GM20431 (cell line): ENCODE results near the gene ING3.

ENCODE experiments used
- in situ Hi-C: fragments of 300-500 bp; cut with MseI, MboI; formaldehyde crosslinking; loops from one replicate; pipeline ENCODE4 v1.15.0; 2020; ENCODE audit warnings: low sequenced_read_pairs; ENCODE audit not compliant: unreplicated experiment

ING3 gene, protein sequence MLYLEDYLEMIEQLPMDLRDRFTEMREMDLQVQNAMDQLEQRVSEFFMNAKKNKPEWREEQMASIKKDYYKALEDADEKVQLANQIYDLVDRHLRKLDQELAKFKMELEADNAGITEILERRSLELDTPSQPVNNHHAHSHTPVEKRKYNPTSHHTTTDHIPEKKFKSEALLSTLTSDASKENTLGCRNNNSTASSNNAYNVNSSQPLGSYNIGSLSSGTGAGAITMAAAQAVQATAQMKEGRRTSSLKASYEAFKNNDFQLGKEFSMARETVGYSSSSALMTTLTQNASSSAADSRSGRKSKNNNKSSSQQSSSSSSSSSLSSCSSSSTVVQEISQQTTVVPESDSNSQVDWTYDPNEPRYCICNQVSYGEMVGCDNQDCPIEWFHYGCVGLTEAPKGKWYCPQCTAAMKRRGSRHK

GRCh38 chr7:120950539-120951308 is at the start of gene ING3:
TSS of gene ING3 (plus strand) at chr7:120950777. CDS start at chr7:120950897, 120 bp downstream.
- in situ Hi-C loops, result no loop called here

GRCh38 chr7:120915314-120916105 is 35.1 kb upstream of the ING3 start:
- in situ Hi-C loops, result no loop called here

DNA sequence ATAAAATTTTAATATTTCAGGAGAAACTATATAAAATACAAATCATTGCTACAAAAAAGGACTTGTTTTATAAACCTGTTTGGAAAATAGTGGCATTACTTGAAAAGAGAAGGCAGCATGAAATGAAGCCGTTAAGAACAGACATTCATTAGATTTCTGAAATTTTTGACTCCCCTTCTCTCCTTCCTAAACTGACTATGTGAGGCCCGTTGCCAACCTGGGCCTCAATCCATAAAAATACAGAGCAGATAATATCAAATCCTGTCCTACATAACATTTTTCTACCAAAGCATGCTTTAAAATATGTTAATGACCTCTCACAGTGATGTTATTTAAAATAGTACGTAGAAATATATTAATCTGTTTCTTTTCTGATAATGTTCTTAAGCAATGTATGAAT is 34.5 kb upstream of the ING3 start:
- in situ Hi-C loops, result no loop called here

- in situ Hi-C loops, result no loop called here
Observed at GRCh38 chr7:120916538-120916937, 34.0 kb upstream of the ING3 start.

DNA sequence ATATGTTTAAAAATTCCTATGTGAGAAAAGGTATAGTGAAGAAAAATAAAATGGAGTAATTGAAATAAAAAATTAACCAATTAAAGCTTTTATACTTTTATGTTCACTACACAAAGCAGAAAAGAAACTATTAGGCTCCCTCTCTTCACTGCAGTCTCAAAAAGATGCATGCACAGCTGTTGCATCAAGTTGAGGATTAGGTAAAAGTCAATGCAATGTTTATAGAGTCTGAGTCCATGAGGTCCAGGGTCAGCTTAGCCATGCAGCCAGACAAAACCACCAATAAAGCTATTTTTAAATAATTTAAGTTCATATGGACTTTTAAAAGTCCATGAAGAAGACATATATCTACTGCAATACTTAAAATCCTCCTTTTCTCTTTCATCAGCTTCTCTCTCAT is 31.1 kb upstream of the ING3 start:
- in situ Hi-C loops, result no loop called here

- in situ Hi-C loops, result no loop called here
Observed at GRCh38 chr7:120920034-120920433, 30.5 kb upstream of the ING3 start.

- in situ Hi-C loops, result no loop called here
Observed at GRCh38 chr7:120920591-120921274, 29.8 kb upstream of the ING3 start.

- in situ Hi-C loops, result loop anchor here (25.0 kb wide), 1 partner anchor 113 kb away; no protein-coding TSS in a partner anchor
Observed at GRCh38 chr7:120924837-120925236, 25.7 kb upstream of the ING3 start.

DNA sequence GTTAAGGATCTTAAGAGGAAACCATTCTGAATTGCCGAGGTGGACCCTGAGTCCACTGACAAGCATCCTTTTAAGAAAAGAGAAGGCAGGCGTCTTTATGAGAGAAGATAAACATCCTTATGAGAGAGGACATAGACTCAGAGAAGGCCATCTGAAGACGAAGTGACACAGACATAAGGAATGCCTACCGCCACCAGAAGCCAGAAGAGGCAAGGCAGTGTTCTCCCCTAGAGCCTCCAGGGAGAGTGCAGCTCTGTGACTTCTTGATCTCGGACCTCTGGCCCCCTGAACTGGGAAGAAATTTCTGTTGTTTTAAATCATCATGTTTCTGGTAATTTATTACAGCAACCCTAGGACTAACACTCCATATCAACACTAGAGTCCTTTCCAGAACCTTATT is 25.2 kb upstream of the ING3 start:
- in situ Hi-C loops, result loop anchor here (25.0 kb wide), 1 partner anchor 113 kb away; no protein-coding TSS in a partner anchor

- in situ Hi-C loops, result loop anchor here (25.0 kb wide), 1 partner anchor 115 kb away; no protein-coding TSS in a partner anchor
Observed at GRCh38 chr7:120926943-120927346, 23.6 kb upstream of the ING3 start.

DNA sequence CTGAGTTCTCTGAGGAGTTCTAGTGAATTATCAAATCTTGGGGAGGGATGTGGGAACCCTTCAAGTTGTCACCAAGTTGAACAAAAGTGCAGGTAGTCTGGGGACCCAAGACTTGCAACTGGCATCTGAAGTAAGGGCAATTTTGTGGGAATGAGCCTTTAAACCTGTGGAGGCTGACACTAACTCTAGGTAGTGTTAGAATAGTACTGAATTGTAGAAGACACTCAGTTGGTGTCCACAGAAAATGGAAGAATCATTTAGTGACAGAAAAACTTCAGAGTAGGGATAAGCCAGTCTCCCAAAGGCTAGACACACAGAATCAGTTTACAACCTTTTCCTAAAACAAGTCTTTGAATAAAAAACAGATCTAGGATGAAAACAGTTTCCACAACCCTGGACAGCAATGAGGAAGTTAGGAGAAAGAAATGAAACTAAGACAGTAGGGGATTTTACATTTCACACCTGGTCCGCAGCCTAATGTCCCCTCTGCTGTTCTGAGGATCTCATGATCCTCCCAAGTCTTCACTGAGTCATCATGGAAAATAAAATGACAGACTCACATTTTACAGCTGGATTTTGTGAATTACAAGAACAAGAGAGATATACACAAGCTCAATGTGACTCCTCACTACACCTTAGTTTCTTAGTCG is 23.0 kb upstream of the ING3 start:
- in situ Hi-C loops, result loop anchor here (25.0 kb wide), 1 partner anchor 115 kb away; no protein-coding TSS in a partner anchor

GRCh38 chr7:120931243-120931642 is 19.3 kb upstream of the ING3 start:
- in situ Hi-C loops, result loop anchor here (25.0 kb wide), 1 partner anchor 119 kb away; no protein-coding TSS in a partner anchor

- in situ Hi-C loops, result loop anchor here (25.0 kb wide), 1 partner anchor 121 kb away; no protein-coding TSS in a partner anchor
Observed at GRCh38 chr7:120933475-120933874, 17.1 kb upstream of the ING3 start.

DNA sequence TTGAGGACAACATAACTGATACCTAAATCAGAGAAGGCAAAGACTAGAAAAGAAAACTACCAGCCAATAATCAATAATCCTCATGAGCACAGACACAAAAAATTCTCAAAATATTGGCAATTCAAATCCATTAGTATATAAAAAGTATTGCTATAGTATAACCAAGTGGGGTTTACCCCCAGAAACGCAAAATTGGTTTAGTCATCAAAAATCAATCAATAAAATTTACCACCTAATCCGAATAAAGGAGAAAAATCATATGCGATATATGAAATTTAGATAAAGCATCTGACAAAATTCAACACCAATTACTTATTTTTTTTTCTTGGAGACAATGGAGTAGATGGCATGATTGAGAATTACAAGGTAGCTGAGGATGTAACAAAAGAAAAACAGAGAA is 11.2 kb upstream of the ING3 start:
- in situ Hi-C loops, result loop anchor here (25.0 kb wide), 1 partner anchor 127 kb away; no protein-coding TSS in a partner anchor

- in situ Hi-C loops, result loop anchor here (25.0 kb wide), 1 partner anchor 129 kb away; no protein-coding TSS in a partner anchor
Observed at GRCh38 chr7:120941064-120941463, 9.5 kb upstream of the ING3 start.

DNA sequence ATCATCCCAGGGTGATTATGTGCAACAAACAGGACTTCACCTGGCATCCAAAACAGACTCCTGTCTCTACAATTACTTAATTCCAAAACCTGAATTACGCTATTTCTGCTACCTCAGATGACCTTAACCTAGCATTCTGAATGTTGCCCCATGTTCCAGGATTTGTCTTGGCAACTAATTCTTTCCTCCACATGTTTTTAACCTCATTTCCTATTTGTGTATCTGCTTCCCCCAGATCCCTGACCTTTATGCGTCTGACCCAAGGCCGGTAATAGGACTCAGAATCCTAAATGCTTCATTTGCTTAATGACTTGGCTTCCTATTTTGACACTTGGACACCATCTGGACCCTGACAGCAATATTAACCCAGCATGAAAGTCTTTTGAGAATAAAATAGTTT is 8.7 kb upstream of the ING3 start:
- in situ Hi-C loops, result loop anchor here (25.0 kb wide), 1 partner anchor 130 kb away; no protein-coding TSS in a partner anchor

- in situ Hi-C loops, result loop anchor here (25.0 kb wide), 1 partner anchor 131 kb away; no protein-coding TSS in a partner anchor
Observed at GRCh38 chr7:120942861-120943260, 7.7 kb upstream of the ING3 start.

DNA sequence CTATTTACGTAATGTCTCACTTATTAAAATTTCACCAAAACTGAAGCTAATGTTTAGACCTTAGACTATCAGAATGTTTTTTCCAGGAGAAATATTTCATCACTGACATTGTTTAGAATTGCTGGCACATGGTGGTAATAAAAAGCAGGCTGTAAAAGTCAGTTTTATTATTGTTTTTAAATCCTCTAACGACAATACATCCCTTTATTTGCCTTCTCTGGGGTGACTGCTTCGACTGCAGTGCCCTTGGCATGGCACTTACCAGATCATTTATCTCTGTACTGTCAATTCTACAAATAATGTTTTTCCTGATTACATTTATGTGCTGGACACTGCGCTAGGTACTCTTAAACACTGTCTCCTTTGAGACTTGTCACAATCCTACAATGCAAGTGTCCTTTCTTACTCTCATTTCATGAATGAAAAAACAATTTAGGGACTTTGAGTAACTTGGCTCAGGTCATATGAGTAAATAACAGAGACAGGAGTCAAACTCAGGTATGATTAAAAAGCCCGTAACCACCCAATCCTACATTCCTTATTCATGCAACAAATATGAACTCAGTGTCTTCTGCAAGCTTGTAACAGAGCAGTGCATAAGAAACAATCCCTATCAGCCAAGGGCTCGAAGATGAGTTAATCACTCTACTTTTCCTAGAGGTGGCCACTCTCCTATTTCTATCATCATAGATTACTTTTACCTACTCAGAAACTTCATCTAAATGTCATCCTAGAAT is 5.6 kb upstream of the ING3 start:
- in situ Hi-C loops, result loop anchor here (25.0 kb wide), 1 partner anchor 133 kb away; no protein-coding TSS in a partner anchor
